Stimulated activated CD8-positive, alpha-beta memory T cell treated with anti-CD3 and anti-CD28 coated beads, Interleukin-4, amount 100 ng/mL, for 1 hour (primary cell): Measurements from ENCODE around the gene LRP4.
A peak's percentile ranks its signal among the peaks of the same experiment; 100 is the strongest.

Experiments
- DNase-seq, 2 donors: peaks; one replicate each; pipeline ENCODE4 v3.0.0-alpha.2; 2020; ENCODE audit warnings: low read depth in 2 of 2, low spot score in 1 of 2

The LRP4 gene

DNA sequence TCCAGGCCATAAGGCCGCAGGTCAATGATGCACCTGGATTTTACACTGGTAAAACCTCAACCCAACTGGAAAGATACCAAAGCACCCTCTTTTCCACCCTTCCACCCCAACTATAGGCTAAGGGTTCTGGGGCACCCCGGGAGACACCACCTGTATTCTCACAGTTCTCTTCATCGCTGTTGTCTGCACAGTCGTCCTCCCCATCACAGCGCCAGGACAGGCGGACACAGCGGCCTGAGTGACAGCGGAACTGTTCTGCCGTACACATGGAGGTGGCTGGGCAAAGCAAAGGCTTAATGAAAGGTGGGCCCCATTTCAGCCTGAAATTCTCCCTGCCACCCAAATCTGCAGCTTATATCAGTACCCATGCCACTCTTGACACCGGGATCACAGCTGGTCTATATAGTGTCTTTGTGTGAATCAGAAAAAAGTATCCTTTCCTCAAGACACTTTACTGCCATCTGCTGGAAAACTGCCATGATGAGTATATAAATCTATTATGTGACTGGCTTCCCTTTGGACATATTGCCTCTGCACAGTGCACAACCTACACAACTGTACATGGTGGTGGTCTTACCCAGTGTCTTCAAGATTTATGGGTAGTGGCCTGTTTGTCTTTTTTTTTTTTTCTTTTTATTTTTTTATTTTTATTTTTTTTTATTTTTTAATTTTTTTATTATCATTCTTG lies 21.5 kb downstream of the LRP4 start:
- DNase-seq, result no peak

DNA sequence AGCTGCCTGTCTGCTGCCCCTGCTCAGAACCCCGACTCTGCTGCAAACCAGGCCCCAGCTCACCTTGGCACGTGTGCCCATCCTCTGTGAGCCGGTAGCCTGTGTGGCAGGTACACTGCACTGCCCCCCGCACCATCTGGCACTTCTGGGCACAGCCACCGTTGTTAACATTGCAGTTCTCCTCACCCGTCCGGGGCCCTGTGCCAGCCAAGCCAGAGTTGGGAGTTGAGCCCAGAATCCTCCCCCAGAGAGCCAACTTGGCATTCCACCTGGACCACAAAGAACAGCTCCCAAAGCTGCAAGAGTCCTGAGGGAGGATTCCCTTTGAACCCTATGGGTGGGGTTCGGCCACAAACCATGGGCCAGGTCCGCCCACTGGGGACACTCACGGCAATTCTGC lies 22.5 kb downstream of the LRP4 start:
- no peak for DNase-seq

DNA sequence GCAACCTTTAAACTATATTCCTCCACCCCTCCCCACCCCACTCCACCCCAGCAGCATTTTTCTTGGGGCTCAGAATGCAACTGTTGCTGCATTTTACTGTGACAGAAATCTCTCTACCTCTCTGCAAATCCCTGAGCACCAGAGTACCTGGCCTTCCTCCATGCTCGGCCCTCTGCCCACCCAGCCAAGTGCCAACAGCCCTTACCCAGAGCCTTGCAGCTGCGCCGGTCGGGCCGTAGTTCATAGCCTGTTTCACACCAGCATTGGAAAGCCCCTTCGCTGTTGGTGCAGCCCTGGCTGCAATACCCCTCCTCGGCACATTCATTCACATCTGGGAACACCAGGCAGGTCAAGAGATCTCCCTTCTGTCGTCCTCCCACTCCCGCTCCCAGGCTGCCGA lies 23.4 kb downstream of the LRP4 start:
- no peak for DNase-seq

DNA sequence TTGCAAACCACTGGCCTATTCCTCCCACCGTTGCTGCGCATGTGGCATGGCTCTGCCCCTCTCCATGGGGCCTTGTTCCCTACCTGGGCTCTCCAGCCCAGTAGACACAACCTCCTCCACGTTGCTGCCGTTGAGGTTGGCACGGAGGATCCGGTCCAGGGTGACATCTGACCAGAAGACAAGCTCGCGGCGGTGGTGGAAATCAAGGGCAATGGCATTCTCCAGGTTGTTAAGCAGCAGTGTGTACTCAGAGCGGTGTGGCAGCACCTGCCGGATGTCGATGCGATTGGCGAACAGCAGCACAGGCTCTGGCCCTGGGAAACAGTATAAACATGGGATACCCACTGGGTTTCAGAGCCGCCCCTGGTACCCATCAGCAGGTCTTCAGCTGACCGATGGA lies 23.8 kb downstream of the LRP4 start:
- DNase-seq, result no peak

DNA sequence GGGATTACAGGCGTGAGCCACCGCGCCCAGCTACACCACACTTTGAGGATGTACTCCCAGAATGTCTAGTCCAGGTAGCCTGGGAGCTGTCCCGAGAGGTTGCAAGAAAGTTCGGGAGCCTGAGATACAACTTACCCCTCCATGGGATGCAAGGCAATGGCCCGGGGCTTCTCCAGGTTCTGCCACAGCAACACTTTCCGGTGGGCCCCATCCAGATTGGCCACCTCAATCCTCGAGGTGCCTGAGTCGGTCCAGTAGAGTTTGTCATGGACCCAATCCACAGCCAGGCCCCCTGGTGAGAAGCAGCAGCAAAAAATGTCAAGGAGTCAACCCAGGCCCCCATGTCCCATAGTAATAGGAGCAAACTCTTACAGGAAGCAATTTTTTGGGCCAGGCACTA lies 25.5 kb downstream of the LRP4 start:
- DNase-seq, result no peak

DNA sequence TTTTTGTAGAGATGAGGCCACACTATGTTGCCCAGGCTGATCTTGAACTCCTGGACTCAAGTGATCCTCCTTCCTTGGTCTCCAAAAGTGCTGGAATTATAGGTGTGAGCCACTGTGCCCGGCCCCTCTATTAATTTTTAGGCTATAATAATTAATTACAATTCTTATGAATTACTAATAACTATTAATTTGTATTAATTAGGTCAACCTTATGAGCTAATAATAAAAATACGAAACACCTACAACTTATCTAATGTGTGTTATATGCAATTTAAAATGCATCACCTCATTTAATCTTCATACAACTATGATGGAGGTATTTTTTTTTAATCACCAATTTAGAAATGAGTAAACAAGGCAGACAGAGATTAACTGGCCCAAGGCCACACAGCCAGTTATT lies 26.2 kb downstream of the LRP4 start:
- DNase-seq, result no peak

DNA sequence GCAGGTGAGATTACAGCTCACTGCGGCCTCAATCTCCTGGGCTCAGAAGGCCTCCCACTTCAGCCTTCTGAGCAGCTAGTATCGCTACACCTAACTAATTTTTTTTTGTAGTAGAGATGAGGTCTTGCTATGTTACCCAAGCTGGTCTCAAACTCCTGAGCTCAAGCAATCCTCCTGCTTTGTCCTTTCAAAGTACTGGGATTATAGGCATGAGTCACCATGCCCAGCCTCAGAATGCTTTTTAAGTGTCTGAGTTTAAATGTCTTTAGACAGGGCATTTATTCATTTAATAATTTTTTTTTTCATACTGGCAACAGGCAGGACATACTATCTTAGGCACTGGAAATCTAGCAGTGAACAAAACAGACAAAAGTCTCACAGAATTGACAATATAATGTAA lies 27.7 kb downstream of the LRP4 start:
- no peak for DNase-seq

DNA sequence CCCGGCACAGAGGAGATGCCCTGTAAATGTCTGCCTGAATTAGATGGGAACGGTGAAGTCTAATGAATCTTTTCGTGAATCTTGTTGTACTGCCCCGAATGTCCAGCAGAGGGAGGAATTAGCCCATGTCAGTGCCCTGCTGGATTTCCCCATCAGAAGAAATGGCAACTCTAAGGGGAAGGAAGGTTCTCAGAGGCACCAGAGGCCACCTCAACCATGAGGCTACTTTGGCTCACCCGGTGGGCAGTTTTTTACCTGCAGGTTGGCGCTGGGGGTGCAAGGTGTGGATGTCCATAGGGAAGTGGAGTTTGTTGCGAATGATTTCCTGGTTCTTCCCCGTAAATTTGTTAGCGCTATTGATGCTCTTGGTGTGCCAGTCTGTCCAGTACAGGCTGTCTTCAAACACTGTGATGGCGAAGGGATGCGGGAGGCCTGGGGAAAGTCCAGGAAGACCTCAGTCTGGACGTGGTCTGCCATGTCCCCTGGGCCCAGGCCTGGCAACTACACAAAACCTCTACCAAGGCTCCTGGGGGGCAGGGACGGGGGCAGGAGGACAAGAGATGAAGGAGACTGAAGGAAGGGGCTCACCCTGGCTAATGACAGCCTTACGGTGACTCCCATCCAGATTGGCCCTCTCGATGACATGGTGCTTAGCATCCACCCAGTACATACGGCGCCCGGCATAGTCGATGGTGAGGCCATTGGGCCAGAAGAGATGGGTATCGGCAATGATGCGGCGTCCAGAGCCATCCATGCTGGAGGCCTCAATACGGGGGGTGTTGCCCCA lies 28.5 kb downstream of the LRP4 start:
- peak; percentile 54 to 61 for DNase-seq

DNA sequence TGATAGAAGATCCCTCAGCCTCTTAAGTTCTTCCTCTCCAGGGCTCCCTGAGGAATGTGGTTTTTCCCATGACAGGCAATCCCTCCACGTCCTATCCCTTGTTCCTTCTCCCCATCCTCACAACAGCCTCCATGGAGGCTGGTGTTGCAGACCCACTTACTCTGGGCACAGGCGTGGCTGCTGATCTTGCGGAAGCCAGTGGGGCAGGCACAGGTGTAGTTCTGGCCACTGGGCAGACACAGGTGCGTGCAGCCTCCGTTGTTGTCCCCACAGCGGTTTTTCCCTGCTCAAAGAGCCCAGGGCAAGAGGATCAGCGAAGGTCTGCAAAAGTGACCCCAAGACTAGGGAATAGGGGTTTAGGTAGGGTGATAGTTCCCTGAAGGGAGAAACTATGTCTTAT lies 29.1 kb downstream of the LRP4 start:
- no peak for DNase-seq

DNA sequence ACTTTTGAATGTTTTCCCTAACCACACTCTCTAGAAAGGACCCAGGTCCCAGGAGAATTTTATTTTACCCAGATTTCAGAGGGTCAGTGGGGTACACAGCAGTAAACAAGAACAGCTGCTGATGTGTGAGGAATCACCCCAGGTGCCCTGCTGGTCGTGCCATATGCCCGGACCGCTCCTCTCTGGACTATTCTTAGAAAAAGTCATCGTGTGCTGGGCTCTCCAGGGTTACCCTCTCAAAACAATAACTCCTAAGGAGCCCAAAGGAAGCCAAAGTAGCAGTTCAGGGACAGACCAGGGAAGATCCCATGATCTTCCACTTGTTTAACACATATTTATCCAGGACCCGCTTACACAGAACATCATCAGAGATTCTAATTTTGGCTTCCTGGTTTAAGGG lies 29.7 kb downstream of the LRP4 start:
- no peak for DNase-seq

DNA sequence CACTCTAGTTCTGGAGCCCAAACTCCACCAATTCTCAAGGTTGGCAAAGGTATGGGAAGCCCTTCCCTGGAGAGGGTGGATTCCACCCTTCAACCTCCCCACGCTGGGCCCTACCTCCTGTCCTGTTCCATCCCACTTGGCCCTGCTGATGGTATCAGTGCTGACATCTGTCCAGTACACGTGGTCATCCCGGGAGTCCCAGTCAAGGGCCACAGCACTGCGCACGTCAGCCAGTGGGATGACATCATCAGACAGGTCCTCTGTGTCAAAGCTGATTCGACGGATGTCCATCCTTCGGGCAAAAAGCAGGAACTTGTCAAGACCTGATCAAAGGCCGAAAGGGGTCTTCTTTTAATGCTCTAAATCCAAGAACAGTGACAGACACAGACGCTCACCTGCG lies 32.1 kb downstream of the LRP4 start:
- no peak for DNase-seq

DNA sequence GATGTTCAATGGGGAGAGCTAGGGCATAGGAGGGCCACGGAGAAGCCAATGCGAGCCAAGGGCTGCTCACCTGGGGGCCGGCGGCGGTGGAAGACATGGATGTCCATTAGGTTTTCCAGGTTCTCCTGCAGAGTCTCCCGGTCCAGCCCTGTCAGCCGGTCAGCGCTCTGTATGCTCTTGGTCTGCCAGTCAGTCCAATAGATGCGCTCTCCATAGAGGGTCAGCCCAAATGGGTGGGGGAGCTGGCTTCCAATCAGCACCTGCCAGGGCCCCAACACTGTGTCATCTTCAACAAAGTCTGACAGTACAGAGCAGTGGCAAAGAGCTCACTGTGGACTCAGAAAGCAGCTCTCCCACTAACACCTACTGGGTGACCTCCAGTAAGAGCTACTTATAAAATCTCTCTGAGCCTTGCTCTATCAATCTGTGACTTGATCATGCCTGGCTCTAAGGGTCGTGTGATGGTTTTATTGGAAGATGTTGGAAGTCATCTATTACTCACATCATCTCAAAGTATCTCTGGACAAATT lies 39.2 kb downstream of the LRP4 start:
- no peak for DNase-seq

DNA sequence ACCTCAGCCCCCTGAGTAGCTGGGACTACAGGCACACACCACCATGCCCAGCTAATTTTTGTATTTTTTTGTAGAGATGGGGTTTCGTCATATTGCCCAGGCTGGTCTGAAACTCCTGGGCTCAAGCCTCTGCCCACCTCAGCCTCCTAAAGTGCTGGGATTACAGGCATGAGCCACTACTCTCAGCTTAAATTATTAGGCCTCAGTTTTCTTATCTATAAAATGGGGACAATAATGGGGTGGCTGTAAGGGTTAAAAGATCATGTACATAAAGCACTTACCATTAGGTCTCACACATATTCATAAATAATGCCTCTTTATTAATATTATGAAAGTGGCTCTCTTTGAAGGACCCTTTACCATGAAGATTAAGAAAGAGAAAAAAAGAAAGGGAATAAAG lies 40.8 kb downstream of the LRP4 start:
- DNase-seq, result no peak

DNA sequence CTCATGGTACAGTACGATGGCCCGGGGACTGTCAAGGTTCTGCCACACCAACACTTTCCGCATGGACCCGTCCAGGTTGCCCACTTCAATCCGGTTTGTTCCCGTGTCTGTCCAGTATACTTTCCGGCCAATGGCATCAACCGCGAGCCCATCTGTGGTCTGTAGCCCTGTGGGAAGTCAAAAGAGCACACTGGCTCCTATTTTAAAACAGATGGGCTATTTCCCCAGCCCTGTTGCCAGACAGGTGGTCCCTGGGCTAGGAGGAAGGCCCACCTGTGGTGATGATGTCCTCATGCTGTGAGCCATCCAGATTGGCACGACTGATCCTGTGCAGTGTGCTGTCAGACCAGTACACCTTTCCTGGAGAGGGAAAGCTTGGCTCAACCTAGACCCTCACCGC lies 41.9 kb downstream of the LRP4 start:
- DNase-seq, result no peak

DNA sequence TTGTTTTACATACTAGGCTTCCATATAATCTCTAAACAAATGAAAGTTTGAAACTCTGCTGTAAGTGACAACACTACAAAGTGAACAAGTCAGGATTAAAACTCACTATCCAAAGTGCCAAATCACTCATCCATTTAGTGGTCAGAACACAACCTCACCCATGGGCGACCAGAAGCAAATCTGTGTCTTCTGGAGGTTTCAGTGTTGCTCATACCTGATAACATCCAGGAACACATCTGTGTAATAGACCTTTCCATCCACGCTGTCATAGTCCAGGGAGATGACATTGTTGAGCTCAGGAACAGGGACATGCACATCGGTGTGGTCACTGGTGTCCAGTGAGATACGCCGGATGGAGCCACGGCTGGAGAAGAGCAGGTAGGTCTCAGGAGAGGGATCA lies 43.8 kb downstream of the LRP4 start:
- no peak for DNase-seq

DNA sequence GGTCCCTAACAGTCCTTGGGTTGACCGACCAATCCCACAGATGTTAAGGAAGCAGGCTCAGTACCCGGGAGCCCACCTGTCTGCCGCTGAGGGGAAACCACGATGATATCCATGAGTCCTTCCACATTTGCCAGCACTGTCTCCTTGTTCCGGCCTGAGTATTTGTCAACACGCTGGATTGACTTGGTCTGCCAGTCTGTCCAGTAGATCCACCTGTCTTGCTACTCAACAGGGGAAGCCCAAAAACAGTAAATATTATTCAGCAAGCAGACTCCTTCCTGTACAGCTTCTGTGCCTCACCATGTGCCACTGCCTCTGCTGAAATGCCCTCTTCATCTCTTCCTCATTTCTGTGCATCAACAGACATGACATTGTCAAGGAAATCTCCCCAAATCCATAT lies 49.4 kb downstream of the LRP4 start:
- DNase-seq, result no peak

DNA sequence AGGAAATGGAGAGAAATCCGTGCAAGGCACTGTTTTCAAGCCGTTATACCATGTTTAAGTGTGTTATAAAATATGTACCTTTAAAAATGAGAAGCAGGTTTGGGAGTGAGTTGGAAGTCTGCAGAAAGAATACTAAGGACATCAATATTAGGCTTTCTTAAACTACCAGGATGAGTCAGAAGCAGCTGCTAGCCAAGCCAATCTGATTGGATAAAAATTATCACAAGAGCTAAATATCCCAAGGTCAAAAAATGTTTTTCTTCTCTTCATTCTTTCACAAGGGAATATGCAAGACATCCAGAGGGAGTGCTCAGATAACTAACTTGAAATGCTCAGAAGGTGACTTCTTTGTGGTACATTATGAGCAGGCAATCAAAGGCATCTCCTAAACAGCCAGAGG lies 53.0 kb downstream of the LRP4 start:
- no peak for DNase-seq

DNA sequence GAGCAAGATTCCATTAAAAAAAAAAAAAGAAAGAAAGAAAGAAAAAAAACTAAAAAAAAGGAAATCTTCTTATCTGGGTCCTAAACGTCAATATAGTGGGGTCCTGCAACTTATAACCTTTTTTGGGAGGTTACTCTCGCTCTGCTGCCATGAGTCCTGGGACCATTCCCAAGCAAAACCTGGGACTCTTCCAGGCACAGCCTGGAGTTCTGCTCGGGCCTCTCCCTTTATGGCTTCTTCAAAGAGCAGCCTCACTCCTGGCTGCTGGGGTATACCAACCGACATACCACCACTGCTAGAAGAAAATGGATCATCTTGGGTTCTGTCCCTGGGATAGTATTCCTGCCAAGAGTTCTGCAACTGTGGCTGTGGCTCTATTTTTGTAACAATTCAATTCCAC lies 58.1 kb downstream of the LRP4 start:
- no peak for DNase-seq

DNA sequence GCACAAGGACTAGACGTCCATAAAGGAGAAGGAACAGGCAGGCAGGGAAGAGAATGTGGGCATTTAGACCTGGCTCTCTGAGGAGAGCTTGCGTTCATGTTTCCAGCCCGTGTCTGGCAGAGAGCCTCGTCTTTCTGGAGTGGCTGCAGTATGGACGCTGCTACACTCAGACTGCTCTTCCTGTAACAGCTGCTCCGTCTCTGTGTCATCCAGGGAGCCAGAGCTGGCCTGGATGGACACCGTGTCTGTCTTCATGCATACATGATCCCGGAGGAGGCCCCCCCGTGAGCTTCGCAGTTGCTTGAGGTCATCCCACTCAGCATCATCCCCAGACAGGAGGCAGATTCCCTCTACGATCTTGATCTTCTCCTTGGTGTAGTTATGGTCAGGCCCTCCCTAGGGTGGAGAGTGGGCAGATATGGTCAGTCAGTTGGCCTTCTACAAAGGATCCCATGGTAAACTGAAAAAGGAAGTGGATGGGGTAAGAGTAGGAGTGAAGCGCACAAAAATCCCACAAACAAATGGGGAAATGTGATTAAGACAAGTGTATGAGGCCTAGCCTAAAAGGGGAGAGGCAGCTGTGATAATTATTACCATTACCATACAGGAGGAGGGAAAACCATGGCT lies 59.3 kb downstream of the LRP4 start:
- DNase-seq, result no peak

DNA sequence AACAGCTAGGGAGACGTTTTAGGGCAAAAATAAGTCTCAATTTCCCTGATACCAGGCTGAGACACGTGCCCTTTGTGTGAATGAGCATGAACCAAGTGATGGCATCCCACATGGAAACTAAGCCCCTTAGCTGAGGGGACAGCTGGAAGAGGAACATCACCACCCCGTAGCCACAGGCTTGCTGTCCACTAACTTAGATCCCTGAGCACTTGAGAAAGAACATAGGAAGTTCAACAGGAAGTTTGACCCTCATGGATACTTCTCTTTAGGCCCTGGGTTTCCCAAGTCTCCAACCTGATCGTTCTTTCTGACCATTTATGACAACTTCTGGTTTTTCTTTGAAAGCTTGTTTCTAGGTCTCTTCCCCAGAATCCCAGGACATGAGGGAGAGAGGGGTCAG lies 60.7 kb downstream of the LRP4 start:
- no peak for DNase-seq

DNA sequence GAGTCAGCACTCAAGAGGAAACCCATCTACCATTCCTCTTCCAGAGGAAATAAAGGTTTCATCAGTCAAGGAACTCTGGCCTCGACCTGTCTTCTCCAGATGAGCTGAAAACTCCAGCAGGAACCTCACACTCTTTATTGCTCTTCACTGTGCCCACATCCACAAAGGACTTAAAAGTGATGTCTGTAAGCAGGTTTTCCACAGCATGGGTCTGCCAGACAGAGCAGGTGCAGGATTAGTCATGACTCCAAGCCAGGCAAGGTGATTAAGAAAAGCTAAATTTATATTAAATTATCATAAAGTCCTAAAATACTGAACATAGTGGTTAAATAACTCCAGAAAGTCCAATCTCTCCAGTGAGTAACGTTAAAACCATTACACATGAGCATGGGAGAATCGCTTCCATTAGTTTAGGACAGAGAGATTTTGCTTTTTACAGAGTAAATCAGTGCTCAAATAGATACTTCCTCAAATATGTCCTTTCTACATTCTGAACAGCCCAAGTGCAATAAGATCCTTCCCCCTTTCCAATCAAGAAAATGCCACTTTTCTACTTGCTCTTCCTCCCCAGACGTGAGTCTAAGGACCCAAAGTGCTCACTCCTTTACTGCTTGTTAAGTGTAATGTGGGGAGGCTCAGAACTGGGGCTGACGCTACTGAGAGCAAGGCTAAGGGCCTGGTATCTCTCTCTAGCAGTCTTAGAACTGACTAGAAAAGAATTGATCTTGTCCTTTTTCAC lies 61.6 kb downstream of the LRP4 start:
- no peak for DNase-seq

DNA sequence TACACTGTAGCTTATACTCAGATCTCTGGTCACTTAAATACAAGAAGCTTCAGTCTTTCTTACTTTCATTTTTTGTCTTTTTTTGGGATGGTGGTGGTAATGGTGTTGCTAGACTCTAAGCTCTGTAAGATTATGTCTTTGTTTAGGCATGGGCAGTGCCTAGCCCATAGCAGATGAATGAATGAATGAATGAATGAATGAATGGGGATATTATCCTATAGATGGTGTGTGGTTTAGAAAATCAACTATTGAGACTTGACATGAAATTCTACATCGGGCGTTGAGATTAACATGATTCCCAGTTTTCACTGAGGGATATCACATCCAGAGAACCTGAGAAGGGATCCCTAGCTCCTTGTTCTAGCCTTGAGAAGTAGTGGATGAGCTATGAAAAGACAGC lies 62.5 kb downstream of the LRP4 start:
- no peak for DNase-seq
